Lower leg skin (tissue), 4 donors: ENCODE results near the gene FEZF1. TPM values are rescaled to one million over a fixed set of nuclear protein-coding genes. Genes with fewer than 3 reads are reported as not detected.

Experiments used
- DNase-seq, 2 donors: peaks; one replicate each; pipeline ENCODE4 v3.0.0-alpha.2; 2019; ENCODE audit warnings: low spot score in 2 of 2
- H3K4me3 ChIP-seq: fragments of 200-600 bp; sonication (generic); 2 replicates; pipeline ENCODE4 v1.5.1; 2017; ENCODE audit warnings: mild to moderate bottlenecking, low read depth; ENCODE audit not compliant: poor library complexity, severe bottlenecking
- POLR2A ChIP-seq, 2 donors: fragments of 450-650 bp; IDR thresholded peaks; one replicate each; pipeline ENCODE4 v1.6.1; 2016 to 2017; ENCODE audit warnings: antibody characterized with exemption in 2 of 2, mild to moderate bottlenecking in 1 of 2, moderate library complexity in 1 of 2
- WGBS, 2 donors: methylation state at CpG; one replicate each; pipeline ENCODE4 v1.1.5; 2018; 5-methylcytosine and 5-hydroxymethylcytosine counted together
- intact Hi-C: fragments of 100-400 bp; cut with DNase I; formaldehyde crosslinking; loops from one replicate; pipeline ENCODE4 v1.15.0; 2023; ENCODE audit warnings: low total_unique reads
- total RNA-seq, 4 donors: library from RNA; depleted of rRNA; stranded (reverse); fragments of >200 nt; gene quantifications; one replicate each; pipeline ENCODE4 v1.1.0, GENCODE V29; 2016
- TF ChIP-seq, protein P1 (sequence below), 3 donors: fragments of 450-650 bp; IDR thresholded peaks; one replicate each; pipeline ENCODE4 v1.5.1; 2016; ENCODE audit warnings: antibody characterized with exemption in 3 of 3, mild to moderate bottlenecking in 3 of 3, moderate library complexity in 2 of 3

FEZF1 gene
- total RNA-seq, 4 donors from 2014 or later, result not detected

DNA sequence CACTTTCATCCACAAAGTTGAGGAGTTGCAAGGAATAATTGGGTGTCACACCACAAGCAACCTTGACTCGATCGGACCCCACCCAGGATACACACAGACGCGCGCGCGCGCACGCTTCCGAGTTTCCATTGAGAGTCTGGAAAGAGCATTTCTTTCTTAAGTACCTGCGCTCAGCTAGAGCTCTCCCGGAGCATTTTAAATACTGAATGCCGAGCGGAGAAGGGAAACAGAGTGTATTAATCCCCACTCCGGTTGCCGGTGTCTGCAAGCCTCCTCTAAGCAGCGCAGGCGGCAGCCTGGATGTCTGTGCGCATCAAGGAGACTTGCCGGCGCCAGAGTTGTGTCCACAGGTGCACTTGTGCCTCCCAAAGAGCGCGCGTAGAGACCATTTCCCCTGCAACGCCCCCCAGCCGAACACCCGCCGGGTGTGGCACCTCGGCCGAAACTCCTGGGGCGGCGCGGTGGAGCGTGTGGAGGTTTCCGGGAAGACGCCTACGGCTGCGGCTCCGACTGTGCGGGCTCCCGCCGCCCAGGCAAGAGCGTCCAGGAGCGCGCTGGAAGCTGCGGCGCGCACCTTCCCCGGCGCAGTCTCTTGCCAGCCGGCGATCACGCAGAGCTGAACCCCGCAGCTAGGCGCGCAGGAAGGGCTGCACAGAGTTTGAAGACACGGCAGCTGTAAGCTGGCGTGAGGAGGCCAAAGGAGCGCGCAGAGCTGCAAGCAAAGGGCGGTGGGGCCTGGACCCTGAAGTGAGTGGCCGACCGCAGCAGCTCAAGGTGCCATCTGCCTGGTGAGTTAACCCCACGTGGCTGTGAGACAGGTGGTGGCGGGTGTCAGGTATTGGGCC lies 1.1 kb upstream of the FEZF1 start:
- intact Hi-C loops, result loop anchor here (5.0 kb wide), 1 partner anchor 1803 kb away; no protein-coding TSS in a partner anchor
- WGBS, 2 donors, result 4% methylated on average over 51 to 56 of the region's 65 CpGs
- H3K4me3 ChIP-seq, result no peak overlapping the region
- DNase-seq, result no peak
- no peak for TF ChIP-seq POLR2A (IDR thresholded peaks at IDR 0.05)
- TF ChIP-seq, protein P1, sequence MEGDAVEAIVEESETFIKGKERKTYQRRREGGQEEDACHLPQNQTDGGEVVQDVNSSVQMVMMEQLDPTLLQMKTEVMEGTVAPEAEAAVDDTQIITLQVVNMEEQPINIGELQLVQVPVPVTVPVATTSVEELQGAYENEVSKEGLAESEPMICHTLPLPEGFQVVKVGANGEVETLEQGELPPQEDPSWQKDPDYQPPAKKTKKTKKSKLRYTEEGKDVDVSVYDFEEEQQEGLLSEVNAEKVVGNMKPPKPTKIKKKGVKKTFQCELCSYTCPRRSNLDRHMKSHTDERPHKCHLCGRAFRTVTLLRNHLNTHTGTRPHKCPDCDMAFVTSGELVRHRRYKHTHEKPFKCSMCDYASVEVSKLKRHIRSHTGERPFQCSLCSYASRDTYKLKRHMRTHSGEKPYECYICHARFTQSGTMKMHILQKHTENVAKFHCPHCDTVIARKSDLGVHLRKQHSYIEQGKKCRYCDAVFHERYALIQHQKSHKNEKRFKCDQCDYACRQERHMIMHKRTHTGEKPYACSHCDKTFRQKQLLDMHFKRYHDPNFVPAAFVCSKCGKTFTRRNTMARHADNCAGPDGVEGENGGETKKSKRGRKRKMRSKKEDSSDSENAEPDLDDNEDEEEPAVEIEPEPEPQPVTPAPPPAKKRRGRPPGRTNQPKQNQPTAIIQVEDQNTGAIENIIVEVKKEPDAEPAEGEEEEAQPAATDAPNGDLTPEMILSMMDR (IDR thresholded peaks at IDR 0.05), result no peak

DNA sequence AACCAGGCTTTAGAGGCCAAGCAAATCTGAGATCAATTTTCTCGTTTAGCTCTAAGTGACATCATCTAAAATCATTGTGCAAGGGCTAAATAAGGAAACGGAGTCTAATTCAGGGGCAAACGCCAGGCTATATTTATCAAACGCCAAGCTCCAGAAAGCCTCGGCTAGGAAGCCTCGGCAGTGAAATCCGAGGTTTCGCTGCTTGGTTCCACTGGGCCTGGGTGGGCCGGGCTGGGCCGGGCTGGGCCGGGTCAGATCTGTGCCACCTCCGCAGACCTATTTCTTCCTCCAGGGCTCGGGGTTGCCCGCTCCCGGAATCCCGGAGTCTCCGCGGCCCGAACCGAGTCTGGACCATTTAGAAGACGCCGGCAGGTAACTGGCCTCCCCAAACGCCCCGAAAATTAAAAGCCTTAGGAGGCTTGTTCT lies 459 bp upstream of the FEZF1 start:
- WGBS, 2 donors, result 1 to 2% methylated on average over 15 to 24 of the region's 24 CpGs
- H3K4me3 ChIP-seq, result no peak overlapping the region
- DNase-seq, result no peak
- intact Hi-C loops, result loop anchor here (5.0 kb wide), 1 partner anchor 1803 kb away; no protein-coding TSS in a partner anchor
- no peak for TF ChIP-seq POLR2A (IDR thresholded peaks at IDR 0.05)
- TF ChIP-seq, protein P1 (IDR thresholded peaks at IDR 0.05), result no peak

DNA sequence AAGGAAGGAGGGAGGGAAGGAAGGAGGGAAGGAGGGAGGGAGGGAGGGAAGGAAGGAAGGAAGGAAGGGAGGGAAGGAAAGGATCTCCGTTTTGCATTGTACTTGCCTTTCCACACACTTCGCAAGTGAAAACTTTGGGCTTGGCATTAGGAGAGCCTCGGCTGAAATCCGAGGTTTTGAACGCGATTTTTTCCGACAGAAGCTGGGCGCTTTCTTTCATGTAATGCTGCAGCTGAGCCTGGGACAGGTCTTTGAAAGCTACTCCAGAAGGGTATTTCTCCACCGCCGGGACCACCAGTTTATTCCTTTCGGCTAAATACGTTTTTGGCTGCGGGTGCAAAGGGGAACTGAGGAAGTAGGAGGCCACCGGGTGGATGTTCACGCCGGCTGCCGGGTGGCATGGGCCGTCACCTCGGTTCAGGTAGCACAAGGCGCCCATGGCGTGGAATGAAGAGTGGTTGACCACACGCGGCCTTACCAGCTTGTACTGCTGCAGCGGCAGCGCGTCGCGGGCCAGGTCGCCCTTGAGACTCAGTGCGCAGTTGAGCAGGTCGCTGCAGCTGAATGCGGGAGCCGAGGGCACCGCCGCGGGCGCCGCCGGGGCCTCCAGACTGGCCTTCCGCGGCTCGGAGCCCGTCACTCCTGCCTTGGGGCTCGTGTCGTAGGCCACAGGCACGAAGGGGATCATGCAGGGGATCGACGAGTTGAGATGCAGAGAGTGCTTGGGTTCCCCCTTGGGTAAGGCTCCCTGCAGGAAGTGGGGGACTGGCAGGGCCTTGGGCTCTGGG lies 825 bp downstream of the FEZF1 start:
- no peak for TF ChIP-seq POLR2A (IDR thresholded peaks at IDR 0.05)
- TF ChIP-seq, protein P1 (IDR thresholded peaks at IDR 0.05), result no peak
- WGBS, 2 donors, result 6 to 10% methylated on average over 19 to 27 of the region's 48 CpGs
- intact Hi-C loops, result loop anchor here (2.0 kb wide), 1 partner anchor 71 kb away; no protein-coding TSS in a partner anchor
- H3K4me3 ChIP-seq, result no peak overlapping the region
- DNase-seq, result no peak

DNA sequence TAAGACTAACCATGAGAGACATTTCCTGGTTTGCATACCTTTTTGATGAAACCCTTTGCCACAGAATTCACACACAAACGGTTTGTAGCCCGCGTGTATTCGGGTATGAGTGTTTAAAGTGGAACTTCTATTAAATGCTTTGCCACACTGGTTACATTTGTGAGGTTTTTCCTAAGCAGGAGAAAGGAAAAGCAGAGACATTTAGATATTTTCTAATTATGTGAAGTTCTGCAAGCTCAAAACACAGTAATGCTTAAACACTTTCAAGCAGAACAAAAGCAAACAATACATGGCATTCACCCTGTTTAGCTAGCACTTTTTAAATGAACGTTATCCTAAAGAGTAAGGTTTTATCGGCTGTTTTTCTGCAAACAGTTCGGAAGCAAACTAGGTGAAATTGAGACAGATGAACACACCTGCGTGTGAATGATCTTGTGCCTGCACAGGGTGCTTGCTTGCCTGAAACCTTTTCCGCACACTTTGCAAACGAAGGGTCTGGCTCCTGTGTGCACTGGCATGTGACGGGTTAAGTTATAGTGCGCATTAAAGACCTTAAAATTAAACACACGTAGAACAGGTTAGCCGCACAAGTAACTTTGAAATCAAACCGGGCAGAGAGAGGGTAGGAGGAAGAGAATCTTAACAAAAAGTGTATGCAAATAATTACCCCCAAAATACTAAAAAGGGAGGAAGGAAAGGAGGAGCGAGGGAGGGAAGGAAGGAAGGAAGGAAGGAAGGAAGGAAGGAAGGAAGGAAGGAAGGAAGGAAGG lies 1.6 kb downstream of the FEZF1 start:
- TF ChIP-seq, protein P1 (IDR thresholded peaks at IDR 0.05), result no peak
- TF ChIP-seq POLR2A (IDR thresholded peaks at IDR 0.05), result no peak
- WGBS, 2 donors, result 11 to 13% methylated on average over 16 of the region's 16 CpGs
- no peak for DNase-seq
- H3K4me3 ChIP-seq, result no peak overlapping the region
- intact Hi-C loops, result loop anchor here (2.0 kb wide), 1 partner anchor 70 kb away; no protein-coding TSS in a partner anchor
